Nasal cavity respiratory epithelium epithelial cell of viscerocranial mucosa (primary cell): ENCODE results near the gene ZC3H8. TPM values are rescaled to one million over a fixed set of nuclear protein-coding genes. Genes with fewer than 3 reads are reported as not detected.

Experiments
- total RNA-seq: library from RNA; depleted of rRNA; stranded (reverse); fragments of >200 nt; gene quantifications from 2 replicates; pipeline ENCODE4 v1.2.3, GENCODE V29; 2014

Gene ZC3H8
- total RNA-seq, result 14.4 and 23.6 TPM in 2 replicates

DNA sequence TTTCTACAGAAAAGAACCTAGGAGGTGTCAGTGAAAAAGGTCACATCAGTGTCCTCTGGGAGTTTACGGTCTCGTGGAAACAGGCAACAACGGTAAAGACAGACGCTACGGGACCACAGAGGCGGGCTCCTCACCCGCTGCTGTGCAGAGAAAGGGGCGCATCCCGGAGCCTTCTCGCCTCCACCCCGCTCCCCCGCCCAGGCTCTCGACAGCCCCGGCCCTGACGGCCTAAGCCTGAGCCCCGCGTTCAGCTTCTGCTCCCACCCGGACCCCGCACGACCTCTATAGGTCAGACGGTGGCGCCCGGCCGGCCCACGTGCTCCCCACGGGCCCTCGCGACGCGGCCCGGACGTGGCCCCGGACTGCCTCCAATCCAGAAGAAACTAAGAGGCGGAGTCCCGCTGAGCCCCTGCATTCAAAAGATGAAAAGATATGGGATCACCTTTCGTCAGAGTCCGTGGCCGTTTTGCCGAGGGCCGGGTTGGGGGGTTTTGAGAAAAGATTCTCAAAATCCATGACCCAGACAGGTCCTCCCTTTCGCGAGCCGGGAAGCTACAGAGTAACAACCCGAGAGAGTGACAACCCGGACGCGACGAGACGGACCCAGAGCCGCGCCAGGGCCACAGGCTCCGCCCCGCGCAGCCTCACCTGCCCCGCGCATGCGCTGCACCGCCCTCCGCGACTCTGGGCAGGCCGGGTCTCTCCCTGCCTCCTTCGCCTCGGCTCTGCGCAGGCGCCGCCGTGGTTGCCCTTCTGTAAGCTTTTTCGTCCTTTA lies at the start of gene ZC3H8:
Gene ZC3H8 (minus strand): TSS at position 577 of the 775 bp plus-strand sequence. CDS start 61 bp downstream, at position 516.

DNA sequence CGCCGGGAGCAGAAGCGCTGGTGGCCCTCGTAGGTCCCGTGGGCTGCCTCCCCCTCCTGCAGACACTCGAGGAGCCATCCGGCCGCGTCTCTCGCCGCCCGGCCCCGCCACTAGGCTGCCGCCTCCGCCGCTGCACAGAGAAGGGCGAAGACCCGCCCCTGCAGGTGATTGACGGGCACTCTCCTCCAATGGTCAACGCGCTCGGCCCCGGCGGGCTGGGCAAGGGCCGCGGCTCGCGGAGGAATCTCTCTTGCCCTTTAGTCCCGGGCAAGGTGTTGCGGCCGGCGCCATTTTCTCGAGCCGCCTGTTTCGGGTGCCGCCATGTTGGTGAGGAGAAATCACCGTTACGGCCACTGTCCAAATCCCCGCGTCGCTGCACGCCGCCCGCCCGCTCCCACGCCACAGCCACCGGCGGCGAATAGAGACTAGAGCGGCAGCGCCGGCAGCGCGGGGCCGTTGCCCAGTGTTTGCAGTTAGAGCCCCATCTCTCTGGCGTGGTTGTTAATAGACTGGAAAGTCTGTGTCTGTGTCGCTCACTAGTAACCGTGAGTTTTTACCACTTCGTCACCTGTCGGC lies 20.6 kb upstream of the ZC3H8 start, which contains the start of gene ZC3H6:
Gene ZC3H6 (plus strand): TSS at position 287 of the 576 bp plus-strand sequence. CDS start 398 bp downstream, outside the sequence.

Other genes starting within 250 kb of the ZC3H8 start
- 38.3 and 65.1 TPM in 2 replicates for gene TMEM87B, start 199.8 kb downstream of the ZC3H8 start, total RNA-seq
- under 0.01 and 0.57 TPM in 2 replicates for gene FBLN7, start 116.7 kb downstream of the ZC3H8 start, total RNA-seq
- 7.5 and 8.3 TPM in 2 replicates for gene ZC3H6, start 20.6 kb upstream of the ZC3H8 start, total RNA-seq
- gene RGPD8, start 178.6 kb upstream of the ZC3H8 start, total RNA-seq, result 10.3 and 15.4 TPM in 2 replicates
- 19.8 and 42.4 TPM in 2 replicates for gene TTL, start 227.1 kb upstream of the ZC3H8 start, total RNA-seq